Smooth muscle cell of the brain vasculature (primary cell): ENCODE data around the gene ZNF608.

ENCODE experiments used
- DNase-seq: peaks from one replicate; pipeline ENCODE4 v3.0.0-alpha.2; 2012; ENCODE audit warnings: low read depth, low spot score

ZNF608 gene

GRCh38 chr5:124738681-124739633, 7.5 kb downstream of the ZNF608 start:
- DNase-seq = no peak

GRCh38 chr5:124737651-124738050, 8.8 kb downstream of the ZNF608 start:
- no peak for DNase-seq

- no peak for DNase-seq
Measured at GRCh38 chr5:124736805-124737188, 9.6 kb downstream of the ZNF608 start.

- DNase-seq = no peak
Measured at GRCh38 chr5:124736082-124736804, 10.2 kb downstream of the ZNF608 start.

- DNase-seq = no peak
Measured at GRCh38 chr5:124735169-124735858, 11.1 kb downstream of the ZNF608 start.

GRCh38 chr5:124734574-124735168, 11.8 kb downstream of the ZNF608 start:
- DNase-seq = no peak

- DNase-seq = no peak
Measured at GRCh38 chr5:124733329-124733650, 13.1 kb downstream of the ZNF608 start.

- no peak for DNase-seq
Measured at GRCh38 chr5:124732428-124733328, 13.8 kb downstream of the ZNF608 start.

- DNase-seq = no peak
Measured at GRCh38 chr5:124730381-124730780, 16.1 kb downstream of the ZNF608 start.

- no peak for DNase-seq
Measured at GRCh38 chr5:124729720-124730359, 16.6 kb downstream of the ZNF608 start.

- no peak for DNase-seq
Measured at GRCh38 chr5:124728968-124729332, 17.5 kb downstream of the ZNF608 start.

GRCh38 chr5:124728331-124728967, 18.0 kb downstream of the ZNF608 start:
- DNase-seq = no peak

- DNase-seq = no peak
Measured at GRCh38 chr5:124726631-124727362, 19.6 kb downstream of the ZNF608 start.

- no peak for DNase-seq
Measured at GRCh38 chr5:124725622-124726258, 20.7 kb downstream of the ZNF608 start.

- no peak for DNase-seq
Measured at GRCh38 chr5:124725040-124725434, 21.4 kb downstream of the ZNF608 start.

- DNase-seq = no peak
Measured at GRCh38 chr5:124724357-124725039, 21.9 kb downstream of the ZNF608 start.

- no peak for DNase-seq
Measured at GRCh38 chr5:124721229-124721735, 25.2 kb downstream of the ZNF608 start.

GRCh38 chr5:124720593-124720992, 25.8 kb downstream of the ZNF608 start:
- no peak for DNase-seq
